T-helper 22 cell (primary cell): ENCODE data around the gene ATP8A1.

ENCODE experiments used
- DNase-seq: peaks from one replicate; pipeline ENCODE4 v3.0.0-alpha.2; 2020; ENCODE audit warnings: low read depth

ATP8A1 gene

GRCh38 chr4:42568610-42569207 lies 88.2 kb downstream of the ATP8A1 start:
- peak; percentile 14 for DNase-seq

- DNase-seq, result no peak
Measured at GRCh38 chr4:42566835-42567234, 90.1 kb downstream of the ATP8A1 start.

- no peak for DNase-seq
Measured at GRCh38 chr4:42562016-42562415, 94.9 kb downstream of the ATP8A1 start.

GRCh38 chr4:42561031-42561430 lies 95.9 kb downstream of the ATP8A1 start:
- no peak for DNase-seq

GRCh38 chr4:42560467-42560861 lies 96.4 kb downstream of the ATP8A1 start:
- DNase-seq, result no peak

- DNase-seq, result no peak
Measured at GRCh38 chr4:42558156-42558555, 98.7 kb downstream of the ATP8A1 start.

- DNase-seq, result no peak
Measured at GRCh38 chr4:42555828-42556227, 101.1 kb downstream of the ATP8A1 start.

- no peak for DNase-seq
Measured at GRCh38 chr4:42554072-42554471, 102.8 kb downstream of the ATP8A1 start.

- DNase-seq, result no peak
Measured at GRCh38 chr4:42549896-42550295, 107.0 kb downstream of the ATP8A1 start.

- no peak for DNase-seq
Measured at GRCh38 chr4:42547805-42548204, 109.1 kb downstream of the ATP8A1 start.

- no peak for DNase-seq
Measured at GRCh38 chr4:42543762-42544161, 113.1 kb downstream of the ATP8A1 start.

- no peak for DNase-seq
Measured at GRCh38 chr4:42543126-42543525, 113.8 kb downstream of the ATP8A1 start.

- no peak for DNase-seq
Measured at GRCh38 chr4:42541647-42542046, 115.3 kb downstream of the ATP8A1 start.

- DNase-seq, result no peak
Measured at GRCh38 chr4:42533042-42533441, 123.9 kb downstream of the ATP8A1 start.

- no peak for DNase-seq
Measured at GRCh38 chr4:42531341-42532030, 125.4 kb downstream of the ATP8A1 start.

GRCh38 chr4:42523066-42523718 lies 133.7 kb downstream of the ATP8A1 start:
- DNase-seq, result no peak

- DNase-seq, result no peak
Measured at GRCh38 chr4:42519803-42520417, 137.0 kb downstream of the ATP8A1 start.

- no peak for DNase-seq
Measured at GRCh38 chr4:42515156-42515884, 141.6 kb downstream of the ATP8A1 start.

GRCh38 chr4:42513748-42514492 lies 143.0 kb downstream of the ATP8A1 start:
- no peak for DNase-seq

- no peak for DNase-seq
Measured at GRCh38 chr4:42512226-42512625, 144.7 kb downstream of the ATP8A1 start.

- no peak for DNase-seq
Measured at GRCh38 chr4:42510225-42510624, 146.7 kb downstream of the ATP8A1 start.
